ENCODE results near the gene PSME1. TPM values are rescaled to one million over a fixed set of nuclear protein-coding genes. Genes with fewer than 3 reads are reported as not detected.

PSME1 gene
- total RNA-seq, 1 donor from 2014 or later: 32.7 TPM

DNA sequence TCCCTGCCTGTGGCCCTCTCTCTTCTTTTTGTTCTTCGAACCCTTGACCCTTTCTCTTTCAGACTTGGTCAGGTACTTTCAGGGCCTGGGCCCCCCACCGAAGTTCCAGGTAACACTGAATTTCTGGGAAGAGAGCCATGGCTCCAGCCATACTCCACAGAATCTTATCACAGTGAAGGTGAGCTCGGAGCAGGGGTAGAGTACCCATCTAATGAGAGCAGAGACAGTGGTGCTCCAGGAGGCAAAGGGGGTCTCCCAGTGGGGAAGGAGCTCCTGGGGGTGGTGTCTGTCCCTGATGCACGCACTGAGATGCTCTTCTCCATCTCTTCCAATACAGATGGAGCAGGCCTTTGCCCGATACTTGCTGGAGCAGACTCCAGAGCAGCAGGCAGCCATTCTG lies 29.8 kb downstream of the PSME1 start:
- H2AFZ ChIP-seq (replicated peaks): no peak overlapping the region
- no peak overlapping the region for H3K27ac ChIP-seq
- no peaks in the 10 kb centered on the region for H3K9me3 ChIP-seq (ENCODE audit: low read depth)
- no peak for DNase-seq (ENCODE audit: low spot score)
- H4K20me1 ChIP-seq (ENCODE audit: low read depth): peaks cover under 1% of the 10 kb centered on the region
- Mint-ChIP-seq H3K27me3 (ENCODE audit: insufficient read depth, low read depth) (peaks cover 3% of the 10 kb centered on the region), H3K4me3 (no peak overlapping the region), H3K27ac (no peak overlapping the region), H3K9me3 (no peaks in the 10 kb centered on the region), H3K4me1 (peaks cover 11% of the 10 kb centered on the region), H3K36me3 (peaks cover 3% of the 10 kb centered on the region)
- no peaks in the 10 kb centered on the region for H3K36me3 ChIP-seq
- no peak overlapping the region for H3K4me3 ChIP-seq
- no peak overlapping the region for H3K4me2 ChIP-seq
- no peaks in the 10 kb centered on the region for H3K79me2 ChIP-seq (ENCODE audit: low read depth)
- H3F3A ChIP-seq (ENCODE audit: low read depth): peaks cover 8% of the 10 kb centered on the region
- TF ChIP-seq EZH2phosphoT487 (IDR thresholded peaks at IDR 0.05) (no peak), EZH2 (IDR thresholded peaks at IDR 0.05) (no peak)
- TF ChIP-seq, protein P1, sequence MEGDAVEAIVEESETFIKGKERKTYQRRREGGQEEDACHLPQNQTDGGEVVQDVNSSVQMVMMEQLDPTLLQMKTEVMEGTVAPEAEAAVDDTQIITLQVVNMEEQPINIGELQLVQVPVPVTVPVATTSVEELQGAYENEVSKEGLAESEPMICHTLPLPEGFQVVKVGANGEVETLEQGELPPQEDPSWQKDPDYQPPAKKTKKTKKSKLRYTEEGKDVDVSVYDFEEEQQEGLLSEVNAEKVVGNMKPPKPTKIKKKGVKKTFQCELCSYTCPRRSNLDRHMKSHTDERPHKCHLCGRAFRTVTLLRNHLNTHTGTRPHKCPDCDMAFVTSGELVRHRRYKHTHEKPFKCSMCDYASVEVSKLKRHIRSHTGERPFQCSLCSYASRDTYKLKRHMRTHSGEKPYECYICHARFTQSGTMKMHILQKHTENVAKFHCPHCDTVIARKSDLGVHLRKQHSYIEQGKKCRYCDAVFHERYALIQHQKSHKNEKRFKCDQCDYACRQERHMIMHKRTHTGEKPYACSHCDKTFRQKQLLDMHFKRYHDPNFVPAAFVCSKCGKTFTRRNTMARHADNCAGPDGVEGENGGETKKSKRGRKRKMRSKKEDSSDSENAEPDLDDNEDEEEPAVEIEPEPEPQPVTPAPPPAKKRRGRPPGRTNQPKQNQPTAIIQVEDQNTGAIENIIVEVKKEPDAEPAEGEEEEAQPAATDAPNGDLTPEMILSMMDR (IDR thresholded peaks at IDR 0.05): no peak
- no peaks in the 10 kb centered on the region for H3K4me1 ChIP-seq
- no peak overlapping the region for H3K9ac ChIP-seq
- H3K27me3 ChIP-seq: no peaks in the 10 kb centered on the region

DNA sequence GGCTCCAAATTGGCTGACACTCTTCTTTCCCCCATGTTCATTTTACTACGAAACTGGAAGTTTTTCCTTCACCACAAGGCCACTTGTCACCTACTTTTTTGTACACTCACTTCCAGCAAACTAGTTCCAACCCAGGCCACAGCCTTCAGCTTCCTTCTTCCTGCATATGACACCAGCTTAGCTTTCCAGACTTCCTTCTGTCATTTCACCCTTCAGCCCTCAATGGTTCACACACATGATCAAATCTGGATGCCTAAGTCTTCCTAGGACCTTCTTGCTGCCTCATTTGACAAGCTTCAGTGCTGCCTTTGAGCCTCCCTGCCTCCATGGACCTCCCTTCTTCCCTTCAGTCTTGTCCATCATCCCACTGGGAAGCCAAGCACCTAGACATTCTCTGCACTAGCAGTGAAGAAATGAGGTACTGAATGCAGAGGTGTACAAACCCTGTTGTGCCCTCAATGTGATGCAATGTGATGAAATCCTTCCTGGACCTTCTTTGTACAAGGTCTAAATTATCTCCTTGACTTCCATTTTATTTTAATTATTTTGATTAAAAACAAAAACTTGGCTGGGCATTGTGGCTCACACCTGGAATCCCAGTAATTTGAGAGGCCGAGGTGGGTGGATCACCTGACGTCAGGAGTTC lies 31.6 kb downstream of the PSME1 start:
- Histone ChIP-seq H3K27me3 (no peaks in the 10 kb centered on the region), H3K9ac (no peak overlapping the region), H3K9me3 (ENCODE audit: low read depth) (no peaks in the 10 kb centered on the region), H3K79me2 (ENCODE audit: low read depth) (peaks cover 6% of the 10 kb centered on the region), H3F3A (ENCODE audit: low read depth) (peaks cover 19% of the 10 kb centered on the region), H2AFZ (replicated peaks) (no peak overlapping the region), H4K20me1 (ENCODE audit: low read depth) (no peaks in the 10 kb centered on the region), H3K27ac (no peak overlapping the region), H3K4me3 (no peak overlapping the region), H3K4me1 (no peaks in the 10 kb centered on the region), H3K4me2 (no peak overlapping the region), H3K36me3 (no peaks in the 10 kb centered on the region)
- Mint-ChIP-seq H3K36me3 (peaks cover 3% of the 10 kb centered on the region), H3K4me1 (peaks cover 4% of the 10 kb centered on the region), H3K27me3 (ENCODE audit: insufficient read depth, low read depth) (peaks cover 8% of the 10 kb centered on the region), H3K4me3 (no peak overlapping the region), H3K9me3 (no peaks in the 10 kb centered on the region), H3K27ac (peak overlapping the region; percentile 57)
- no peak for DNase-seq (ENCODE audit: low spot score)
- TF ChIP-seq EZH2phosphoT487 (IDR thresholded peaks at IDR 0.05) (no peak), EZH2 (IDR thresholded peaks at IDR 0.05) (no peak)
- TF ChIP-seq, protein P1 (IDR thresholded peaks at IDR 0.05): no peak

DNA sequence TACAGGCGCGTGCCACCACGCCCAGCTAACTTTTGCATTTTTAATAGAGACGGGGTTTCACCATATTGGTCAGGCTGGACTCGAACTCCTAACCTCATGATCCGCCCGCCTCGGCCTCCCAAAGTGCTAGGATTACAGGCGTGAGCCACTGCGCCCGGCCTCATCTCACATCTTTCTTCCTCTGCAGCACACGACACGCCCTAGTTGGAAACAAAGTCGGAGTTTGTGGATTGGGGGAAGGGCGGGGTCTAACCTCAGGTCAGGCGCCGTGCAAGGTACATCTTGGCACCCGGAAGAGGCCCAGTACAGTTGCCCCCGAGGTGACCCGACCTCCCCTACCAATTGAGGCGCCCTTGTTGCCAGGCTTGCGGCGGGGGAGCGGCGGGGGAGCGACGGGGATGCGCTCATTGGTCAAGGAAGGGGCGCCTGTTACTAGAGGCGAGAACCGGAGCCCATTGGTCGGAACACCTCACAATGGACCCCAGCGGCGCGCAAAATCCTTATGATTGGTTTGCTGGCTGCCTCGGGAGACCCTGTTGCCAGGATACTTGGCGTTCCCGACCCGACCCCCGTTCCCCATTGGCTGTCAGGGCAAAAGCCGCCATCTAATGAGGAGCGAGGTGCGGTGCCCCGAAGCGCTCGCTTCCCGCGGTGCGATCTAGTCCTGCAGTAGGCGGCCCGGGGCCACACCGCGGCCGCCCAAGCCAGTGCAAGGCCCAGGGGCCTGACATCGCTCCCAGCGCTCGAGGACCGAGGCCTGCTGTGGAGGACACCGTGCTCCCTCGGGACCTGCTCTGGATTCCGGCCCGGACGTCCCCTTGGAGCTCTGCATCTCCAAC lies 35.6 kb downstream of the PSME1 start, which contains the start of gene REC8:
REC8 (plus strand) TSS at position 659 of the 839 bp plus-strand sequence. CDS start 473 bp downstream, outside the sequence.
- Mint-ChIP-seq H3K4me1 (peaks cover 7% of the 10 kb centered on the region), H3K4me3 (peak within 1 kb of the TSS; percentile 81), H3K9me3 (peaks cover 3% of the 10 kb centered on the region), H3K27ac (peak within 1 kb of the TSS; percentile 50), H3K36me3 (peaks cover 2% of the 10 kb centered on the region), H3K27me3 (ENCODE audit: insufficient read depth, low read depth) (peaks cover 6% of the 10 kb centered on the region)
- Histone ChIP-seq H2AFZ (replicated peaks) (peak within 1 kb of the TSS; percentile 38), H3K4me1 (peaks cover 5% of the 10 kb centered on the region), H3K36me3 (no peaks in the 10 kb centered on the region), H3K9me3 (ENCODE audit: low read depth) (no peaks in the 10 kb centered on the region), H3K4me2 (peak within 1 kb of the TSS; percentile 90), H3K27ac (no peak within 1 kb of the TSS), H3F3A (ENCODE audit: low read depth) (peaks cover 23% of the 10 kb centered on the region), H3K27me3 (no peaks in the 10 kb centered on the region), H4K20me1 (ENCODE audit: low read depth) (peaks cover 8% of the 10 kb centered on the region), H3K9ac (no peak within 1 kb of the TSS), H3K79me2 (ENCODE audit: low read depth) (peaks cover 16% of the 10 kb centered on the region), H3K4me3 (peak within 1 kb of the TSS; percentile 60)
- TF ChIP-seq EZH2phosphoT487 (IDR thresholded peaks at IDR 0.05): no peak
- TF ChIP-seq, protein P1 (IDR thresholded peaks at IDR 0.05): no peak
- no peak for TF ChIP-seq EZH2 (IDR thresholded peaks at IDR 0.05)
- DNase-seq (ENCODE audit: low spot score): peak; percentile 99
